MM.1S (cell line): ENCODE data around the gene PDE6G.
A peak's percentile ranks its signal among the peaks of the same experiment; 100 is the strongest.

ENCODE experiments used
- DNase-seq: peaks from one replicate; pipeline ENCODE4 v3.0.0-alpha.2; 2015
- H2AFZ ChIP-seq: fragments of 300-600 bp; sonication (generic); 2 replicates; pipeline ENCODE4 v1.6.0; 2016; ENCODE audit warnings: antibody characterized with exemption, low read length
- H3F3A ChIP-seq: fragments of 300-600 bp; sonication (generic); 2 replicates; pipeline ENCODE4 v1.6.1; 2016; ENCODE audit warnings: mild to moderate bottlenecking, antibody characterized with exemption, low read length, moderate library complexity, mixed read lengths; ENCODE audit not compliant: insufficient read depth
- H3K27ac ChIP-seq: fragments of 300-600 bp; sonication (generic); 2 replicates; pipeline ENCODE4 v1.5.1; 2016; ENCODE audit warnings: mild to moderate bottlenecking, low read length
- H3K27me3 ChIP-seq: fragments of 300-600 bp; sonication (generic); replicated peaks from 2 replicates; pipeline ENCODE4 v1.6.0; 2016; ENCODE audit warnings: low read length; ENCODE audit not compliant: insufficient read depth
- H3K36me3 ChIP-seq: fragments of 300-600 bp; sonication (generic); replicated peaks from 2 replicates; pipeline ENCODE4 v1.6.1; 2016; ENCODE audit warnings: mild to moderate bottlenecking, low read length, mixed read lengths; ENCODE audit not compliant: insufficient read depth
- H3K4me1 ChIP-seq: fragments of 300-600 bp; sonication (generic); 2 replicates; pipeline ENCODE4 v1.6.1; 2016; ENCODE audit warnings: low read length, mixed read lengths
- H3K4me2 ChIP-seq: fragments of 300-600 bp; sonication (generic); 2 replicates; pipeline ENCODE4 v1.6.0; 2016; ENCODE audit warnings: low read depth, low read length
- H3K4me3 ChIP-seq: fragments of 300-600 bp; sonication (generic); 2 replicates; pipeline ENCODE4 v1.5.1; 2016; ENCODE audit warnings: low read length, mixed read lengths
- H3K79me2 ChIP-seq: fragments of 300-600 bp; sonication (generic); 2 replicates; pipeline ENCODE4 v1.6.1; 2016; ENCODE audit warnings: mixed run types, low read length, mixed read lengths
- H3K9ac ChIP-seq: fragments of 300-600 bp; sonication (generic); 2 replicates; pipeline ENCODE4 v1.6.1; 2016; ENCODE audit warnings: low read length, mixed read lengths
- H3K9me2 ChIP-seq: fragments of 300-600 bp; sonication (generic); replicated peaks from 2 replicates; pipeline ENCODE4 v1.6.1; 2016; ENCODE audit warnings: mild to moderate bottlenecking, low read length, mixed read lengths; ENCODE audit not compliant: insufficient read depth
- H3K9me3 ChIP-seq: fragments of 300-600 bp; sonication (generic); replicated peaks from 2 replicates; pipeline ENCODE4 v1.6.1; 2016; ENCODE audit warnings: mild to moderate bottlenecking, low read length, mixed read lengths; ENCODE audit not compliant: insufficient read depth
- H4K20me1 ChIP-seq: fragments of 300-600 bp; sonication (generic); 2 replicates; pipeline ENCODE4 v1.6.1; 2016; ENCODE audit warnings: mild to moderate bottlenecking, low read length, moderate library complexity, mixed read lengths; ENCODE audit not compliant: insufficient read depth
- CTCF ChIP-seq: fragments of 300-600 bp; sonication (generic); IDR thresholded peaks from 2 replicates; pipeline ENCODE4 v1.5.1; 2016; ENCODE audit warnings: antibody characterized with exemption, low read length, mixed read lengths
- EZH2 ChIP-seq: fragments of 300-600 bp; sonication (generic); optimal IDR thresholded peaks from 2 replicates; pipeline ENCODE3; 2017; ENCODE audit warnings: low read depth, mild to moderate bottlenecking, antibody characterized with exemption, low read length, mixed read lengths
- EZH2phosphoT487 ChIP-seq: fragments of 300-600 bp; sonication (generic); IDR thresholded peaks from 2 replicates; pipeline ENCODE4 v1.6.1; 2018; ENCODE audit warnings: antibody characterized with exemption, low read length

The PDE6G gene

GRCh38 chr17:81635973-81636504 is 20.3 kb downstream of the PDE6G start:
- Histone ChIP-seq H3K4me2 (peak overlapping the region; percentile 65), H3K27ac (peak overlapping the region; percentile 67), H3K9me3 (no peaks in the 10 kb centered on the region), H3K9ac (peak overlapping the region; percentile 94), H3K27me3 (no peaks in the 10 kb centered on the region), H2AFZ (peak overlapping the region; percentile 47; the same call in 1 of the 2 replicates), H3K9me2 (no peaks in the 10 kb centered on the region), H3K79me2 (peaks cover 54% of the 10 kb centered on the region), H3K4me3 (peak overlapping the region; percentile 100), H3K4me1 (peaks cover 4% of the 10 kb centered on the region), H3F3A (peaks cover 4% of the 10 kb centered on the region; the same call in 1 of the 2 replicates), H3K36me3 (no peaks in the 10 kb centered on the region), H4K20me1 (peaks cover 8% of the 10 kb centered on the region)
- peak; percentile 12 for DNase-seq
- no peak for TF ChIP-seq EZH2
- no peak for TF ChIP-seq EZH2phosphoT487
- no peak for TF ChIP-seq CTCF

- peak overlapping the region; percentile 100; the same call in 1 of the 2 replicates for H3K4me3 ChIP-seq
- peaks cover 4% of the 10 kb centered on the region for H3K4me1 ChIP-seq
- TF ChIP-seq EZH2 (no peak), EZH2phosphoT487 (no peak), CTCF (no peak)
- peak overlapping the region; percentile 94; the same call in 1 of the 2 replicates for H3K9ac ChIP-seq
- H3F3A ChIP-seq = peaks cover 4% of the 10 kb centered on the region; the same call in 1 of the 2 replicates
- H3K36me3 ChIP-seq = no peaks in the 10 kb centered on the region
- H4K20me1 ChIP-seq = peaks cover 8% of the 10 kb centered on the region
- peaks cover 58% of the 10 kb centered on the region for H3K79me2 ChIP-seq
- H3K27me3 ChIP-seq = no peaks in the 10 kb centered on the region
- H2AFZ ChIP-seq = no peak overlapping the region
- no peaks in the 10 kb centered on the region for H3K9me3 ChIP-seq
- H3K27ac ChIP-seq = no peak overlapping the region
- DNase-seq = no peak
- H3K9me2 ChIP-seq = no peaks in the 10 kb centered on the region
- H3K4me2 ChIP-seq = peak overlapping the region; percentile 65
Observed at GRCh38 chr17:81635431-81635830, 20.9 kb downstream of the PDE6G start.

- H3K9me3 ChIP-seq = no peaks in the 10 kb centered on the region
- no peak overlapping the region for H2AFZ ChIP-seq
- no peak overlapping the region for H3K4me2 ChIP-seq
- H3K27me3 ChIP-seq = no peaks in the 10 kb centered on the region
- H3K9ac ChIP-seq = no peak overlapping the region
- peaks cover 3% of the 10 kb centered on the region; the same call in 1 of the 2 replicates for H3K36me3 ChIP-seq
- peaks cover 4% of the 10 kb centered on the region; the same call in 1 of the 2 replicates for H3F3A ChIP-seq
- DNase-seq = no peak
- peaks cover 4% of the 10 kb centered on the region for H3K4me1 ChIP-seq
- H3K79me2 ChIP-seq = peaks cover 79% of the 10 kb centered on the region
- H4K20me1 ChIP-seq = peaks cover 7% of the 10 kb centered on the region
- TF ChIP-seq CTCF = no peak
- no peak for TF ChIP-seq EZH2
- no peak for TF ChIP-seq EZH2phosphoT487
- no peak overlapping the region for H3K27ac ChIP-seq
- no peak overlapping the region for H3K4me3 ChIP-seq
- no peaks in the 10 kb centered on the region for H3K9me2 ChIP-seq
Observed at GRCh38 chr17:81631482-81631881, 24.9 kb downstream of the PDE6G start.
